Inflammatory macrophage treated with lipopolysaccharide for 1 hour (primary cell): Measurements from ENCODE around the gene IRGC.
"Not testable (repeated sequence)": the region's sequence is repeated elsewhere in the genome, so short reads cannot be mapped to it uniquely, and the experiment has no call there.

Experiments used
- DNase-seq, 2 donors: peaks; one replicate each; pipeline ENCODE4 v3.0.0-alpha.2; 2020 to 2022

The IRGC gene

DNA sequence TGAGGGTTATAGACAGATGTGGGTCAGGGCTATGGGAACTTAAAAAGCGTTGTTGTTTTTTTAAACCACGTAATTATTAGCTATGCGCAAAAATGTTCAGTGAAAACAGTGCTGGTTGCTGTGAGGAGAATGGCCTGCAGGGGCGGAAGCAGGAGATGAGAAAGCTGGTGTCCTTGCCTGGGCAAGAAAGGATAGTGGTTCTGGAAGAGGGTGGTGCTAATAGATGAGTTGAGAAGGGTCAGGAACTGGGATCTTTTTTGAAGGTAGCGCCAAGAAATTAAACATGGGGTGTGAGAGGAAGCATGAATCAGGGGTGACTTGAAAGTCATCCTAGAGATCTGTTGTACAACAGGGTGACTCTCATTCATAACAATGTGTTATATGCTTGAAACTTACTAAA is 43.6 kb downstream of the IRGC start:
- peak; percentile 29 to 30 for DNase-seq

GRCh38 chr19:43760941-43761340 is 45.1 kb downstream of the IRGC start:
- no peak for DNase-seq

- no peak for DNase-seq
These were observed 46.9 kb downstream of the IRGC start for GRCh38 chr19:43762814-43763213.

DNA sequence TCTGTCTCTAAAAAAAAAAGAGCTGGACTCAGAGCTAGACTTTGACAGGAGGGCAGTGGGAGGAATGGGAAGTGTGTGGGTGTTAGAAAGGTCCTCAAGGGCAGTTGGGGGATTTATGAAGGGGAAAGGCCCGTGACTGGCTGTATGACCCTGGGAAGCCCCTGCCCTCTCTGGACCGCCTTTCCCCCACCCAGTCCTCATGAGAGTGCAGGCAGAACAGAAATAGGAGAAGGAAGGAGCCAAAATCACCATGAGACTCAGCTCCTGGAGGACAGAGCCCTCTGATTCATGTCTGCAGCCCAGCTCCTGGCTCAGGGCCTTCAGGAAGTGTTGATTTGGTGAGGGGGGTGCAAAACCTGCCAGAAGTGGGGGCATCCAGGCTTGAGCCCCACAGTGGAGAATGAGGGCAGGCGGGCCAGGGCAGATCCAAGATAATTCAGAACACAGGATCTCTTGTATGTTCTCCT is 47.6 kb downstream of the IRGC start:
- peak; percentile 96 to 100 for DNase-seq

- DNase-seq: not testable (repeated sequence)
These were observed 48.8 kb downstream of the IRGC start for GRCh38 chr19:43764684-43765083.

- peak; percentile 93 to 99 for DNase-seq
These were observed 49.4 kb downstream of the IRGC start for GRCh38 chr19:43765109-43765876.

DNA sequence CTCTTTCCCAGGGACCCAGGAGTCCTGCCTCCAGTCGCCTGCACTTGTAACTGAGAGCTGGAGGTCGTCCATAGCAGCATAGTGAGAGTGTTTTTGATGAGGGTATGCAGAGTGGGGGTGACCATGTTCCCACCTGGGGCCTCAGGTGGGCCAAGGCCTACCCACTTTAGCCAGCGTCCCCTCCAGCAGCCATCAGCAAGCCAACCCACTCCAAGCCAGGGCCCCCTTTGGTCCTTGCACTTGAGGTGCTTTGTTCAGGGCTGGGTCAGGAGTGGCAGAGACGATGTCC is 50.8 kb downstream of the IRGC start:
- DNase-seq: no peak

GRCh38 chr19:43767316-43767715 is 51.4 kb downstream of the IRGC start:
- no peak for DNase-seq

DNA sequence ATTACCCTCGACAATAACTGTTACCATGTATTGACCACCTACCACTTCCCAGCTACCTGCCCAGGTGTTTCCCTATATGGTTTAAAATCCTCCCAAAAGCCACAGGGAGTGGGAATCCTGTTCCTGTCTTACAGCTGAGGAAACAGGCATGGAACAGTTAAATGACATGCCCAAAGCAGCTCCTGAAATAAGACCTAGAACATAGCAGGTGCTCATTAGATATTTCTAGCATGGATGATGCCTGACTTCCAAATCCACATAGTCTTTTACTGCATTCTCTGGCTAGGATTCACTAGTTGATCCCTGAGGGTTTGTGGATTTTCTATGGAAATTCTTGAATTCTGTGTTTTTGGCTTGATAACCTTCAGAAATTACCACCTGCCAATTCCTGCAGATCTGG is 51.9 kb downstream of the IRGC start:
- no peak for DNase-seq

DNA sequence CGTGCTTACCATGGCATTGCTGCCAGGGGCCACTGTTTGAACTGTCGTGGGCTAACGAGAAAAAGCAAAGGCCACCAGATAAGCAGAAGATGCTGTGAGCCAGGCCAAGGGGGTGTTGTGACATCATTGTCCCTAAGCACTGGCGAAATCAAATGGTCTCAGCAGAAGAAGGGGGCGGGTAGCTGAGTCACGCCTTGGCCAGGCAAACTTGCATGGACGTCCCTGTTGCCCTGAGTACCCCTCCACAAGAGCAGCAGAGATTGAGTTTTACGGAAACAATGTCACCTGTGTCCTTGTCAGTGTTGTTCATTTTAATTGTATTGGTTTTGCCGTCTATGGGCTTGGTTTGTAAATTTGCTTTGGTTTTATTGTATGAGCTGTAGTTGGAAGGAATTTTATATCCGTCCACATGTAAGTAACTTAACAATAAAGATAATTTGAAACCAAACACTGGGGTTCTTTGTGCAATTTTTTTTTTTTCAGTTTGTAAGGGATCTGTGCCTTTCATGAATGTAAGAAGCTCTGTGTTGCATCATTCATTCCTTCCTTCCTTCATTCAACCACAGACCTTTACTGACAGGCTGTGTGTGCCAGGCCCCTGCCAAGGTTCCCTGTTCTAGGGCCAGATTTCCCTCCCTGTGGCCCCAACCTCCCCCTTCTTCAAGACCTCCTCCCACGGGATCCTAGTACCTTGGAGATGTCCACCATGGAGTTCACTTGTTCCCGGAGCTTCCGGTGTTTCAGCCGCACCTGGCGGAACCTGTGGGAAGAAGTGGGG is 52.6 kb downstream of the IRGC start:
- peak; percentile 85 to 89 for DNase-seq

DNA sequence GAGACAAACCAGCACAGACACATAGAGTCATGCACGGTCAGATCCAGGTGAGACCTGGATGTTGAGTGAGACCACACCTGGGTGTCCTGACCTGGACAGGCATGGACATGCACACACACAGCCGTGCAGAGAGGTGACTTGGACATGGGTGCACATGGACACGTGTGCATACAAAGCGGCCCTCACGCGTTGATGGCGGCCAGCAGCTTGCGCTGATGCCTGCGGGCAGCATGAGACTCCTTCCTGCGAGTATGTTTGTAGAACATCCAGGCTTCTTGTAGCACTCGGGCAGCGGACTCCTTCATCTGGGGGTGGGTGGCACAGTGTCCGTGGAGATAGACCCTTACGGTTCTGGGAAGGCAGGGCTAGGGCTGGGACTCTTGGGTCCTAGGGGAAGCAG is 53.4 kb downstream of the IRGC start:
- DNase-seq: no peak
